Endothelial cell of umbilical vein (primary cell): ENCODE data around the gene NR2C2. TPM values are rescaled to one million over a fixed set of nuclear protein-coding genes. Genes with fewer than 3 reads are reported as not detected.

Source experiments
- BruUV-seq: library from RNA; stranded (reverse); fragments of 400-500 nt; replicated peaks from 2 replicates; lab custom pipeline; 2021; lab: Mats Ljungman, UMichigan
- CTCF ChIA-PET: fragments of 300-600, 350-600 bp; sonication (Branson Sonifier 250); formaldehyde crosslinking; loops from one replicate; lab custom pipeline; 2021; ENCODE audit warnings: antibody characterized with exemption, inconsistent platforms; lab: Charles Lee
- POLR2A ChIA-PET: fragments of 300-600, 350-600 bp; sonication (Branson Sonifier 250); formaldehyde crosslinking; loops from one replicate; lab custom pipeline; 2021; ENCODE audit warnings: antibody characterized with exemption, inconsistent platforms; lab: Charles Lee
- DNase-seq: peaks from one replicate; pipeline ENCODE4 v3.0.0-alpha.2; 2011; ENCODE audit warnings: low read depth, low spot score
- FAIRE-seq: peaks from 2 replicates; lab custom pipeline; 2011; peaks lifted over from hg19 to GRCh38; lab: Jason Lieb, UNC
- H2AFZ ChIP-seq: 2 replicates; pipeline ENCODE4 v1.6.0; 2012; ENCODE audit warnings: low read depth, low read length, control low read depth, inconsistent platforms
- H3K27ac ChIP-seq: 2 replicates; pipeline ENCODE4 v1.5.1; 2011; ENCODE audit warnings: low read depth, mild to moderate bottlenecking, control low read depth, low read length, moderate library complexity; ENCODE audit not compliant: insufficient read depth
- H3K27me3 ChIP-seq, 2 experiments: 2 replicates each; pipeline versions ENCODE4 v1.6.0 to v1.6.1; 2011; ENCODE audit warnings: low read length in 2 of 2, mixed read lengths in 1 of 2; ENCODE audit not compliant: control insufficient read depth in 2 of 2, insufficient read depth in 2 of 2
- H3K36me3 ChIP-seq, 2 experiments: 2 replicates in 1 of 2; 3 replicates in 1 of 2; pipeline ENCODE4 v1.5.1; 2011; ENCODE audit warnings: low read length in 2 of 2, mild to moderate bottlenecking in 1 of 2, moderate library complexity in 1 of 2; ENCODE audit not compliant: control insufficient read depth in 2 of 2, insufficient read depth in 2 of 2; ENCODE audit errors: extremely low read depth in 1 of 2
- H3K4me1 ChIP-seq: 3 replicates; pipeline ENCODE4 v1.5.1; 2011; ENCODE audit warnings: mild to moderate bottlenecking, low read length; ENCODE audit not compliant: control insufficient read depth, insufficient read depth; ENCODE audit errors: extremely low read depth
- H3K4me2 ChIP-seq: 2 replicates; pipeline ENCODE4 v1.6.1; 2011; ENCODE audit warnings: low read length, control low read depth, mixed read lengths; ENCODE audit not compliant: insufficient read depth
- H3K4me3 ChIP-seq, 3 experiments: fragments of 200-600 bp in 1 of 3; sonication (generic), shearing (Covaris generic) in 1 of 3; replicated peaks in 1 of 3; 2 replicates each; pipeline ENCODE4 v1.5.1; 2011 to 2016; ENCODE audit warnings: control low read depth in 3 of 3, low read length in 3 of 3, mild to moderate bottlenecking in 2 of 3, inconsistent platforms in 1 of 3, low read depth in 1 of 3, moderate library complexity in 1 of 3; ENCODE audit not compliant: insufficient read depth in 1 of 3
- H3K79me2 ChIP-seq: 2 replicates; pipeline ENCODE4 v1.6.0; 2012; ENCODE audit warnings: low read length, inconsistent platforms; ENCODE audit not compliant: control insufficient read depth, insufficient read depth
- H3K9ac ChIP-seq: replicated peaks from 2 replicates; pipeline ENCODE3; 2011; ENCODE audit warnings: low read length, control low read depth; ENCODE audit not compliant: insufficient read depth; ENCODE audit errors: extremely low read depth
- H3K9me1 ChIP-seq: replicated peaks from 3 replicates; pipeline ENCODE4 v1.6.0; 2011; ENCODE audit warnings: mild to moderate bottlenecking, low read length; ENCODE audit not compliant: control insufficient read depth, insufficient read depth; ENCODE audit errors: extremely low read depth
- H3K9me3 ChIP-seq: replicated peaks from 2 replicates; pipeline ENCODE4 v1.5.1; 2012; ENCODE audit warnings: low read length, inconsistent platforms; ENCODE audit not compliant: control insufficient read depth, insufficient read depth
- H4K20me1 ChIP-seq: replicated peaks from 2 replicates; pipeline ENCODE3; 2011; ENCODE audit warnings: mild to moderate bottlenecking, low read length; ENCODE audit not compliant: control insufficient read depth, insufficient read depth; ENCODE audit errors: extremely low read depth
- CTCF ChIP-seq, 2 donors: IDR thresholded peaks; 1 replicate in 1 of 2; 2 replicates in 1 of 2; pipeline ENCODE4 v1.5.1; 2011; ENCODE audit warnings: low read length in 2 of 2, mild to moderate bottlenecking in 2 of 2, moderate library complexity in 2 of 2, control low read depth in 1 of 2, inconsistent platforms in 1 of 2, low read depth in 1 of 2; ENCODE audit not compliant: insufficient read depth in 1 of 2; ENCODE audit errors: extremely low read depth in 1 of 2
- EZH2 ChIP-seq: IDR thresholded peaks from 2 replicates; pipeline ENCODE4 v1.6.1; 2012; ENCODE audit warnings: borderline replicate concordance, low read depth, mild to moderate bottlenecking, moderate library complexity, low read length, inconsistent platforms; ENCODE audit not compliant: severe bottlenecking
- FOS ChIP-seq: IDR thresholded peaks from 2 replicates; pipeline ENCODE4 v1.6.1; 2011; ENCODE audit warnings: mild to moderate bottlenecking, low read length, moderate library complexity, borderline replicate concordance; ENCODE audit not compliant: insufficient read depth
- GATA2 ChIP-seq: IDR thresholded peaks from 2 replicates; pipeline ENCODE4 v1.7.0; 2011; ENCODE audit warnings: low read depth, mild to moderate bottlenecking, moderate library complexity, mixed read lengths, low read length; ENCODE audit not compliant: insufficient read length, insufficient read depth
- JUN ChIP-seq: IDR thresholded peaks from 2 replicates; pipeline ENCODE4 v1.6.1; 2011; ENCODE audit warnings: borderline replicate concordance, low read depth; ENCODE audit not compliant: insufficient read length, insufficient read depth
- MAX ChIP-seq: IDR thresholded peaks from 2 replicates; pipeline ENCODE4 v1.6.1; 2011; ENCODE audit not compliant: insufficient read depth, insufficient read length
- MYC ChIP-seq: IDR thresholded peaks from one replicate; pipeline ENCODE4 v1.6.1; 2011; ENCODE audit warnings: mild to moderate bottlenecking, low read depth, low read length
- POLR2A ChIP-seq: IDR thresholded peaks from 2 replicates; pipeline ENCODE4 v1.6.1; 2012; ENCODE audit warnings: low read depth, mild to moderate bottlenecking, control low read depth, low read length
- POLR2AphosphoS5 ChIP-seq: IDR thresholded peaks from 2 replicates; pipeline ENCODE4 v1.6.1; 2012; ENCODE audit warnings: low read depth, mild to moderate bottlenecking, control low read depth, low read length, moderate library complexity; ENCODE audit not compliant: insufficient read depth
- dilution Hi-C: fragments of 300-500 bp; cut with MboI; formaldehyde crosslinking; loops from one replicate; pipeline ENCODE4 v1.15.0; 2019; ENCODE audit warnings: low sequenced_read_pairs; ENCODE audit not compliant: extremely low pct_ligation_motif_present
- intact Hi-C: fragments of 100-400 bp; cut with micrococcal nuclease; formaldehyde crosslinking; loops from one replicate; pipeline ENCODE4 v1.10.0; 2022
- polyA plus RNA-seq, 4 experiments: library from polyadenylated mRNA; depleted of rRNA in 3 of 4; stranded (reverse) in 3 of 4; unstranded in 1 of 4; fragments of >200 nt; gene quantifications; 2 replicates each; pipeline versions ENCODE4 v1.2.1 to v1.2.3, GENCODE V29; 2011 to 2012; ENCODE audit warnings: missing spikeins in 1 of 4
- total RNA-seq: library from RNA; stranded (reverse); gene quantifications from 2 replicates; pipeline ENCODE4 v1.2.3, GENCODE V29; 2021

Gene NR2C2
- total and polyA plus RNA-seq, 2 donors (not counting 3 experiments of a cell fraction or from before 2014, with no cell fraction given), result 20.3 to 59.8 TPM

GRCh38 chr3:15089201-15089600 is 141.8 kb downstream of the NR2C2 start:
- Histone ChIP-seq H3K9me3 (no peaks in the 10 kb centered on the region), H3K27ac (no peak overlapping the region), H3K4me3 (no peak overlapping the region), H3K36me3 (peaks cover 14 to 16% of the 10 kb centered on the region in 2 experiments), H4K20me1 (no peaks in the 10 kb centered on the region), H3K4me1 (no peaks in the 10 kb centered on the region), H3K4me2 (no peak overlapping the region), H3K27me3 (no peaks in the 10 kb centered on the region), H3K9me1 (no peaks in the 10 kb centered on the region), H3K79me2 (no peaks in the 10 kb centered on the region), H3K9ac (no peak overlapping the region), H2AFZ (no peak overlapping the region)
- CTCF ChIA-PET, result interaction anchor here (1.6 kb wide), 1 partner anchor 163 kb away, joined by 4 read pairs; no protein-coding TSS in a partner anchor
- POLR2A ChIA-PET, result no interaction called here
- no peak for DNase-seq
- BruUV-seq, result no TSS peak
- FAIRE-seq, result no peak
- TF ChIP-seq CTCF (IDR thresholded peaks at IDR 0.05; ENCODE audit: extremely low read depth in 1 of 2, insufficient read depth in 1 of 2, low read depth in 1 of 2, low read length in 2 of 2) (no peak), FOS (no peak), POLR2A (no peak), MYC (no peak), MAX (no peak), EZH2 (no peak), POLR2AphosphoS5 (no peak), GATA2 (no peak), JUN (no peak)
- intact Hi-C loops, result no loop called here
- dilution Hi-C loops, result no loop called here
